ENCODE results near the gene TRA2A. TPM values are rescaled to one million over a fixed set of nuclear protein-coding genes. Genes with fewer than 3 reads are reported as not detected.

TRA2A gene
- total RNA-seq, 1 donor from 2014 or later, result 57.1 TPM

GRCh38 chr7:23470330-23471105 is 61.3 kb downstream of the TRA2A start, which contains the start of gene IGF2BP3:
IGF2BP3 (minus strand) TSS chr7:23470491; CDS start chr7:23470110, 381 bp downstream.
- no peak for DNase-seq (ENCODE audit: low spot score)

- DNase-seq (ENCODE audit: low spot score), result no peak
Measured at GRCh38 chr7:23469961-23470250, 61.9 kb downstream of the TRA2A start.

DNA sequence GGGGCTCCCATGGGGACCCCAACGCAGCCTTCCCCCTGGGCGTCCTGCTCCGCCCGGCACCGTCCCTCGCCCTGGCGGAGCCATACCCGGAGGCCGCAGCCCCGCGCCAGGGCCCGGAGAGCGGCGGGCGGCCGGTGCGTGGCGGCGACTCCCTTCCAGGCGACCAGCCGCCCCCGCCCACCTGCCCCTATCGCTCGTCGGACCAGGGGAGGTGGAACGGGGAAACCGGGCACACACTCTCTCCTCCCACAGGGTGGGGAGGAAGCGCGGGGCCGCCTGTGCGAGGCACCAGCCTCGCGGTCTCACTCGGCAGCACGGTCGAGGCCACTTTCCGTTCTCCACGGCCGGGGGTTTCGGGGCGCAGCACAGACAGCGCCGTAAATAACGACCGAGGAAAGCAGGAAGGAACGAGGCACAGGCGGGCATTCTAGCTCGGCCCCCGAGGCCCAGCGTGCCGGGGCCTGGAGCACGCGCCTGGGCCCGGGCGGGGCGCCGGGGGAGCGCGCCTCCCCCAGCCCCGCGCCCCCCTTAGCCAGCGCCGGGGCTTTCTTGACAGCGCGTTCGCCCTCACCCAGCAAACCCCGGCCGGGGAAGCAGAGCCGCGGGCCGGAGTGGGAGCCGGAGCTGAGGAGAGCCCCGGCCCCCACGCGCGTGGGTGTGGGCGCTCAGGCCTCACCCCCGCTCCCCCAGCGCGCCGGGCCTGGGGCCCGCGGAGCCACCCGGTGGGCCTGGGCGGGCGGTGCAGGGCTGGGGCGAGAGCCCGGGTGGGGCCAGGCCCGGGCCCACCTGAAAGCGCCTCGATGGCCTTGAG is 62.4 kb downstream of the TRA2A start:
- DNase-seq (ENCODE audit: low spot score), result no peak

GRCh38 chr7:23468526-23469149 is 63.1 kb downstream of the TRA2A start:
- DNase-seq (ENCODE audit: low spot score), result no peak

GRCh38 chr7:23467806-23468525 is 63.8 kb downstream of the TRA2A start:
- DNase-seq (ENCODE audit: low spot score), result no peak

GRCh38 chr7:23467291-23467805 is 64.4 kb downstream of the TRA2A start:
- DNase-seq (ENCODE audit: low spot score), result no peak

GRCh38 chr7:23462846-23463245 is 68.9 kb downstream of the TRA2A start:
- DNase-seq (ENCODE audit: low spot score), result no peak

GRCh38 chr7:23458044-23458443 is 73.7 kb downstream of the TRA2A start:
- DNase-seq (ENCODE audit: low spot score), result no peak

- no peak for DNase-seq (ENCODE audit: low spot score)
Measured at GRCh38 chr7:23456093-23456492, 75.7 kb downstream of the TRA2A start.

DNA sequence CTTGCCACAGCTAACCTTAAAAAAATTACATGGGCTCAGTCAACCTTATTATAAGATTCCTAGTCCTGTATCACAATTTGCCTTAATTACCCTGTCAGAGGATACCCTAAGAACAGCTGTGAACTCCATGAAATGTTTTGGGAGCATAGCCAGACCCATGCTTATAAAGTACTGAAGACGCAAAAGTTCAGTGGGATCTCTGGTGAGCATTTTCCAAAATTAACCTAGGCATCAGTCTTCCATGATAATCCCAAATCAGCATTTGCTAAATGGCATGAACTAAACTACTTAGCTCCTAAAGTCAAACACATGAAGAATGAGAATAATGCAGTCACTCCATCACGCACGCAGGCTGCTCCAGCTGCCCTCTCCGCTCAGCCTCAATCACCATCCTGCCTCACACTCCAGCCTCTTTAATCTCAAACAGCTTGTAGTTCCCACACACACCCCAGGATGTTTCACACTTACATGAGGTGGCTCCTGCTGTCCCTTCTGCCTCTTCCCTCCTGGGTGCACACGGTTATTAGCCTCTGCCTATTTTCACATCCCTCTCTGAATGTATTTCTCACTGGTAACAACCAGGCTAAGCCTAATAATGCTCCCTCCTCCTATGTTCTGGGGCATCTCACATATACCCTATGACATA is 76.8 kb downstream of the TRA2A start:
- no peak for DNase-seq (ENCODE audit: low spot score)

Other genes starting within 250 kb of the TRA2A start
- gene MALSU1, start 232.6 kb downstream of the TRA2A start, total RNA-seq, result 40.5 TPM
- gene IGF2BP3, start 61.5 kb downstream of the TRA2A start, total RNA-seq, result 0.66 TPM
- gene CCDC126, start 65.4 kb upstream of the TRA2A start, total RNA-seq, result 11.5 TPM
- gene FAM221A, start 148.2 kb upstream of the TRA2A start, total RNA-seq, result 14.3 TPM
- gene STK31, start 178.2 kb upstream of the TRA2A start, total RNA-seq, result 1.0 TPM